ENCODE data around the gene WNT16.

WNT16 gene

GRCh38 chr7:121351682-121352081 lies 22.9 kb downstream of the WNT16 start:
- DNase-seq: no peak

GRCh38 chr7:121352323-121352722 lies 23.5 kb downstream of the WNT16 start:
- DNase-seq: no peak

GRCh38 chr7:121355574-121355973 lies 26.8 kb downstream of the WNT16 start:
- no peak for DNase-seq

- DNase-seq: no peak
Measured at GRCh38 chr7:121360564-121360963, 31.8 kb downstream of the WNT16 start.

DNA sequence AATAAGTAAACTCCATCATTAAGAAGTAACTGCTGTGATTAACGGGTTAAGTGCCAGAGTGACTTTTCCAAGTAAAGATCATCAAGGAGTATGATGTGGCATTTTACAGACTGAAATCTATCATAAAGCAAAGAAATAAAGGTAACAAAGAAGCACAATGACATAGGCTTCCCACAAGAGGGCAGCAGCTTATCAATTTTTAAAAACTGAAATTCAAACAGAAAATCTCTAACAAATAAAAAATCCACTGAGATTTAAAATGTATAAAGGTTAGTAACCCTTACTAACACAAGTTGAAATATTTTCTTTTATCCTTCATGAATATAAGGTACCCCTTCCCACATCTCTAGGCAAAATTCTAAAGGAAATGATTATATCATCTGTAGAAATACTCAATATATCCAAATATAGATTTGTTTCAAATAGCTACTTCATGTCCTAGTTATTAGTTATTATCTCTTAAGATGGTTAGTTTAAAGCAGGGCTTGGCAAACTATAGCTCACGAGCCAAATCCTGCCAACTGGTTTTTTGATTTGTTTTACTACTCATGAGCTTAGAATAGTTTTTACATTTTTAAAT lies 38.1 kb downstream of the WNT16 start:
- DNase-seq: peak; percentile 29

- DNase-seq: peak; percentile 43
Measured at GRCh38 chr7:121369462-121369861, 40.7 kb downstream of the WNT16 start.

- DNase-seq: no peak
Measured at GRCh38 chr7:121371367-121371766, 42.6 kb downstream of the WNT16 start.

DNA sequence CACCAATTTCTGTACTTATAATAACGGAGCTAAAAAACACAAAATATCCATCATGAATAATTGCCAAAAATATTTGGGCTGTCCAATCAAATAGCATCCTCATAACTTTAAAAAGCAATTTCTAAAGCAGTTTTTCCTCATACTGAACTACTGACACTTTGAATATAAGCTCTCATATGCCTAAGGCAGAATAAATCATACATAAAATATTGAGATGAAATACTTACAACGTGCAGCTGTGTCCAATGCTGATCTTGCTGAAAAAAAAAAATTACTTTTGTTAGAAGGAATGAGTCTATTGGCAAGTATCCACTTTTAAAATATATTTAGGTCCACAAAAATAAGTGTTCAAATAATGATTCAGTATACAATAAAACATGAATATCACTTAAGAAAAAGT lies 43.1 kb downstream of the WNT16 start:
- no peak for DNase-seq

- DNase-seq: no peak
Measured at GRCh38 chr7:121372376-121373010, 43.7 kb downstream of the WNT16 start.

DNA sequence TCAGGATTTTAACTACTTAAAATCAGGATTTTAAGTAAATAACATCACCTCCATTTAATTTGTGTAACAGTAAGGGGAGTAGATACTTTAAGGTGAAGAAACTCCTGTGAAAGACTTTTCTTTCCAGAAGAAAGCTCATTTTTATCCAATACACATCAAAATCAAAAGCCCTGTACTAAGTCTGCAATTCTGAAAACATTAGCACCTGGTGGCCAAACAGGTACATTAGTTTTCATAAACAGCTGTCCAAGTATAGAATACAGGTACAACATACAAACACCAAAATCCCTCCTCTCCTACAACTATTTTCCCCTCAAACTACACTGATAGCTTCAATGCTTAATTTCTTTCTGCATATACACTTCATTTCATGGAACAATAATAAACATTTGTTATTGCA lies 44.4 kb downstream of the WNT16 start:
- DNase-seq: no peak

- DNase-seq: no peak
Measured at GRCh38 chr7:121376979-121377378, 48.2 kb downstream of the WNT16 start.

- DNase-seq: no peak
Measured at GRCh38 chr7:121379930-121380329, 51.1 kb downstream of the WNT16 start.

- no peak for DNase-seq
Measured at GRCh38 chr7:121382473-121382872, 53.7 kb downstream of the WNT16 start.

DNA sequence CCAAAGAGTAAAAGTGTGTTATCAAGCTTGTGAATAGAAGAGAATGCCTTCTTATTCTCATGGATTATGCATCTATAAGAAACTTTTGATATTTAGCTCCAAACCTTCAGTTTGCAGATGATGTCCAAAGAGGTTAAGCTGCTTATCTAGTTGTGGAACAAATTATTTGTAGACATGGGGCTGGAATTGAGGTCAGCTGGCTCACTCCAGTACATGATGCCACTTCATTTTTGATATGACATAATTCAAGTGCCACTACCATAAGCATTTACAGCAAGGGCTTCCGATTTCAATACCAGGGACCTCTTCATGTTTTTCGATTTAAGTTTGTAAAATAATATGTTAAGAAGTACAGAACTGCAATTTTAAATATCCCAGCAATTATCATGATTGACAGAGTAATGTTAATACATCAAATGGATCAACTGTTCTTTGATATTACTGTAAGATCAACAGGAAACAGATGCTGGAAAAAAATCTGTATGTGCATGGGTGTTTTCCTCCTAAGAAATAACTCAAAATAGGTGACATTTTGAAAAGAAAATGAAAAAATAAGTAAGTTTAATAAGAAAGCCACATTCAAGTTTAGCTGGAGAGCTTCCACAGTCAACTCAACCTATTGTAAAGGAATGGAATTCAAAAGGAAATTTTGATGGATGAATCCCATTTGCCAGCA lies 54.6 kb downstream of the WNT16 start:
- no peak for DNase-seq

GRCh38 chr7:121384265-121384664 lies 55.5 kb downstream of the WNT16 start:
- no peak for DNase-seq

GRCh38 chr7:121385056-121385799 lies 56.4 kb downstream of the WNT16 start:
- no peak for DNase-seq

- no peak for DNase-seq
Measured at GRCh38 chr7:121385800-121386179, 57.0 kb downstream of the WNT16 start.

GRCh38 chr7:121388950-121389349 lies 60.1 kb downstream of the WNT16 start:
- no peak for DNase-seq

DNA sequence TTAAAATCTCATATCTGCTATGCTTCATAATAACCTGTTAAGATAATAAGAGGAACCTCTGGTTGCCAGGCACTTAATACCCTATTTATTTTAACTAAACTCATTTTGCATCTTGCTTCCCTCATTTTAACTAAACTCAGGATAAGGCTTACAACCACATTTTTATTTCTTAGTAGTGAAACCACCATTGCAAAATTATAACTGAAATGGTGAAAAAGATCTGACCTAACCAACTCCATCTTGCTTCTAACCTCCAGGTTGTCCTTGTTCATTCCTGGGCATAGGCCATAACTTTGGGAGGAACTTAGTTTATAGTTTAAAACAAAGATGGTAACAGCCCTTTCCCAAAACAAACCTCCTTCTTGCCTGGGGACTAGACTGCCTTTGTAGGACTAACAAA lies 61.3 kb downstream of the WNT16 start:
- no peak for DNase-seq

GRCh38 chr7:121390617-121391016 lies 61.8 kb downstream of the WNT16 start:
- DNase-seq: no peak
